Measurements from ENCODE around the gene CIAO2A.

- no peak for TF ChIP-seq POLR2A (IDR thresholded peaks at IDR 0.05)
- TF ChIP-seq CTCF (IDR thresholded peaks at IDR 0.05) = no peak
Measured at GRCh38 chr15:64092864-64093626, 593 bp downstream of the CIAO2A start.
